Measurements from ENCODE around the gene WDR20. TPM values are rescaled to one million over a fixed set of nuclear protein-coding genes. Genes with fewer than 3 reads are reported as not detected.

Gene WDR20
- total RNA-seq, 1 experiment from 2014 or later: 23.7 TPM

- no peaks in the 10 kb centered on the region for H3K9me3 ChIP-seq (ENCODE audit: low read length)
- no TSS peak for BruUV-seq (replicated peaks)
- H3K4me3 ChIP-seq (ENCODE audit: low read length): no peak overlapping the region
- no peak for TF ChIP-seq EZH2phosphoT487 (IDR thresholded peaks at IDR 0.05; ENCODE audit: borderline replicate concordance, low read length)
- TF ChIP-seq EZH2 (IDR thresholded peaks at IDR 0.05; ENCODE audit: low read length, unreplicated experiment): no peak
- TF ChIP-seq CTCF (conservative IDR thresholded peaks at IDR 0.05; ENCODE audit: low read depth, low read length): no peak
- H3K4me2 ChIP-seq (ENCODE audit: low read length): no peak overlapping the region
- no peaks in the 10 kb centered on the region for H3K9me2 ChIP-seq (replicated peaks; ENCODE audit: low read length)
- POLR2A ChIA-PET (ENCODE audit: unreplicated experiment): no interaction called here
- peaks cover 3% of the 10 kb centered on the region; the same call in 1 of the 2 replicates for H3K4me1 ChIP-seq (ENCODE audit: insufficient read depth, low read length)
- intact Hi-C loops (cut with micrococcal nuclease): no loop called here
- H3K27ac ChIP-seq (ENCODE audit: low read length): no peak overlapping the region
- no peaks in the 10 kb centered on the region for H3F3A ChIP-seq (ENCODE audit: low read length, unreplicated experiment)
- no peaks in the 10 kb centered on the region for H3K36me3 ChIP-seq (ENCODE audit: low read depth, low read length)
- H3K27me3 ChIP-seq (ENCODE audit: low read length): no peaks in the 10 kb centered on the region
- H3K79me2 ChIP-seq (ENCODE audit: low read length): peaks cover 88% of the 10 kb centered on the region
- H3K9ac ChIP-seq (ENCODE audit: low read length): no peak overlapping the region
- H4K20me1 ChIP-seq (ENCODE audit: low read length): peaks cover 6% of the 10 kb centered on the region; the same call in 1 of the 2 replicates
- DNase-seq (no peak), ATAC-seq (no peak)
- H2AFZ ChIP-seq (ENCODE audit: low read length): no peak overlapping the region
- CTCF ChIA-PET: no interaction called here
Observed at GRCh38 chr14:102178806-102179205, 39.1 kb downstream of the WDR20 start.

- H3K27me3 ChIP-seq (ENCODE audit: low read length): no peaks in the 10 kb centered on the region
- no peak overlapping the region for H3K27ac ChIP-seq (ENCODE audit: low read length)
- peaks cover 3% of the 10 kb centered on the region; the same call in 1 of the 2 replicates for H3K4me1 ChIP-seq (ENCODE audit: insufficient read depth, low read length)
- no peak for ATAC-seq
- POLR2A ChIA-PET (ENCODE audit: unreplicated experiment): no interaction called here
- intact Hi-C loops (cut with micrococcal nuclease): no loop called here
- H3K9ac ChIP-seq (ENCODE audit: low read length): no peak overlapping the region
- peaks cover 6% of the 10 kb centered on the region; the same call in 1 of the 2 replicates for H4K20me1 ChIP-seq (ENCODE audit: low read length)
- no TSS peak for BruUV-seq (replicated peaks)
- CTCF ChIA-PET: interaction anchor here (0.7 kb wide), 1 partner anchor 89 kb away, joined by 7 read pairs; no protein-coding TSS in a partner anchor
- H2AFZ ChIP-seq (ENCODE audit: low read length): no peak overlapping the region
- no peak overlapping the region for H3K4me3 ChIP-seq (ENCODE audit: low read length)
- no peaks in the 10 kb centered on the region for H3K9me3 ChIP-seq (ENCODE audit: low read length)
- no peaks in the 10 kb centered on the region for H3K9me2 ChIP-seq (replicated peaks; ENCODE audit: low read length)
- no peak for DNase-seq
- no peaks in the 10 kb centered on the region for H3K36me3 ChIP-seq (ENCODE audit: low read depth, low read length)
- H3F3A ChIP-seq (ENCODE audit: low read length, unreplicated experiment): no peaks in the 10 kb centered on the region
- peaks cover 91% of the 10 kb centered on the region for H3K79me2 ChIP-seq (ENCODE audit: low read length)
- H3K4me2 ChIP-seq (ENCODE audit: low read length): no peak overlapping the region
- no peak for TF ChIP-seq EZH2phosphoT487 (IDR thresholded peaks at IDR 0.05; ENCODE audit: borderline replicate concordance, low read length)
- TF ChIP-seq CTCF (conservative IDR thresholded peaks at IDR 0.05; ENCODE audit: low read depth, low read length): no peak
- TF ChIP-seq EZH2 (IDR thresholded peaks at IDR 0.05; ENCODE audit: low read length, unreplicated experiment): no peak
Observed at GRCh38 chr14:102180248-102180998, 40.7 kb downstream of the WDR20 start.

- POLR2A ChIA-PET (ENCODE audit: unreplicated experiment): interaction anchor here (0.5 kb wide), 1 partner anchor 1225 kb away, joined by 8 read pairs; no protein-coding TSS in a partner anchor
- Histone ChIP-seq H3K36me3 (ENCODE audit: low read depth, low read length) (no peaks in the 10 kb centered on the region), H3K9me3 (ENCODE audit: low read length) (no peaks in the 10 kb centered on the region), H3K4me1 (ENCODE audit: insufficient read depth, low read length) (peaks cover 5% of the 10 kb centered on the region; the same call in 1 of the 2 replicates), H3K4me3 (ENCODE audit: low read length) (no peak overlapping the region), H3K27ac (ENCODE audit: low read length) (no peak overlapping the region), H3F3A (ENCODE audit: low read length, unreplicated experiment) (no peaks in the 10 kb centered on the region), H3K4me2 (ENCODE audit: low read length) (no peak overlapping the region), H4K20me1 (ENCODE audit: low read length) (peaks cover 6% of the 10 kb centered on the region; the same call in 1 of the 2 replicates), H3K9ac (ENCODE audit: low read length) (no peak overlapping the region), H3K27me3 (ENCODE audit: low read length) (no peaks in the 10 kb centered on the region), H2AFZ (ENCODE audit: low read length) (no peak overlapping the region), H3K79me2 (ENCODE audit: low read length) (peaks cover 93% of the 10 kb centered on the region), H3K9me2 (replicated peaks; ENCODE audit: low read length) (no peaks in the 10 kb centered on the region)
- intact Hi-C loops (cut with micrococcal nuclease): no loop called here
- no peak for DNase-seq
- no peak for TF ChIP-seq CTCF (conservative IDR thresholded peaks at IDR 0.05; ENCODE audit: low read depth, low read length)
- no peak for TF ChIP-seq EZH2phosphoT487 (IDR thresholded peaks at IDR 0.05; ENCODE audit: borderline replicate concordance, low read length)
- TF ChIP-seq EZH2 (IDR thresholded peaks at IDR 0.05; ENCODE audit: low read length, unreplicated experiment): no peak
- no peak for ATAC-seq
- no TSS peak for BruUV-seq (replicated peaks)
- CTCF ChIA-PET: interaction anchor here (0.7 kb wide), 1 partner anchor 90 kb away, joined by 7 read pairs; no protein-coding TSS in a partner anchor
Observed at GRCh38 chr14:102181187-102181586, 41.5 kb downstream of the WDR20 start.
